Measurements from ENCODE around the gene NCOA1. TPM values are rescaled to one million over a fixed set of nuclear protein-coding genes. Genes with fewer than 3 reads are reported as not detected.

NCOA1 gene
- total and polyA plus RNA-seq, 10 of the 15 experiments (the other 5 are each of a cell fraction or from before 2014, with no cell fraction given) = 1.8 to 35.6 (median 6.1) TPM

GRCh38 chr2:24510771-24511170 is 19.7 kb downstream of the NCOA1 start:
- RAD21 ChIA-PET (ENCODE audit: unreplicated experiment) = no interaction called here
- no peaks in the 10 kb centered on the region; a peak in 1 of 4 replicates for H3K36me3 ChIP-seq (ENCODE audit: control insufficient read depth in 2 of 2, insufficient read depth in 2 of 2, low read length in 1 of 2)
- no peaks in the 10 kb centered on the region for H3K27me3 ChIP-seq (replicated peaks in 1 of 2; ENCODE audit: control insufficient read depth in 2 of 2, insufficient read depth in 2 of 2, low read length in 1 of 2)
- POLR2A ChIA-PET = interaction anchor here (0.6 kb wide), 1 partner anchor 13 kb away, joined by 5 read pairs; no protein-coding TSS in a partner anchor
- FAIRE-seq = no peak
- BruUV-seq (replicated peaks) = no TSS peak
- no peak for TF ChIP-seq ZNF207 (IDR thresholded peaks at IDR 0.05; ENCODE audit: borderline replicate concordance)
- H3K9me3 ChIP-seq (replicated peaks; ENCODE audit: control insufficient read depth, insufficient read depth, low read length) = no peaks in the 10 kb centered on the region
- H3K27ac ChIP-seq (ENCODE audit: control insufficient read depth, insufficient read depth) = peak overlapping the region; percentile 84
- H3K4me3 ChIP-seq = no peak overlapping the region; the same call in 1 of the 2 replicates
- H3K4me2 ChIP-seq (ENCODE audit: control insufficient read depth, insufficient read depth) = peak overlapping the region; percentile 88
- no peaks in the 10 kb centered on the region for H4K20me1 ChIP-seq (ENCODE audit: control insufficient read depth, insufficient read depth)
- no peak overlapping the region for H3K9ac ChIP-seq (ENCODE audit: control insufficient read depth, insufficient read depth, low read length)
- CTCF ChIA-PET = no interaction called here
- in situ Hi-C loops (cut with MboI) (no loop called here), intact Hi-C loops (cut with micrococcal nuclease; ENCODE audit: unreplicated experiment) (no loop called here)
- SMC1A ChIA-PET (ENCODE audit: uncharacterized antibody, unreplicated experiment) = no interaction called here
- H3K79me2 ChIP-seq (ENCODE audit: control insufficient read depth, insufficient read depth, low read length) = peaks cover 69% of the 10 kb centered on the region
- no peak for DNase-seq (ENCODE audit: low read depth, low spot score)
- WGBS (ENCODE audit: insufficient coverage, insufficient replicate concordance, low lambda C conversion rate, missing lambda C conversion rate) = 100% methylated on average over 1 of the region's 1 CpG
- ATAC-seq = no peak
- H3K4me1 ChIP-seq (ENCODE audit: control insufficient read depth, insufficient read depth, low read length) = peaks cover 37% of the 10 kb centered on the region
- no peak overlapping the region for H2AFZ ChIP-seq (ENCODE audit: control insufficient read depth, low read depth, low read length)

DNA sequence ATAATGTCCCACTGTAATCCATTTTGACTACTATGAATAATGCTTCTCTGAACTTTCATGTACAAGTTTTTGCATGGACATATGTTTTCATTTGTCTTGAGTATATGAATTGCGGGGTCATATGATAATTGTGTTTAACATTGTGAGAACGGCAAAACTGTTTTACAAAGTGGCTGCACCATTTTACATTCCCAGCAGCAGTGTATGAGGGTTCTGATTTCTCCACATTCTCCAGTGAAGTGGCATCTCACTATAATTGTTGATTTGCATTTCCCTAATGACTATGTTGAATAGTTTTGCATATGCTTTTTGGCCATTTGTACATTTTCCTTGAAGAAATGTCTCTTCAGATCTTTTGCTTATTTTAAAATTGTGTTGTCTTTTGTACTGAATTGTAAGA is 20.1 kb downstream of the NCOA1 start:
- no peaks in the 10 kb centered on the region for H3K9me3 ChIP-seq (replicated peaks; ENCODE audit: control insufficient read depth, insufficient read depth, low read length)
- intact Hi-C loops (cut with micrococcal nuclease; ENCODE audit: unreplicated experiment) (no loop called here), in situ Hi-C loops (cut with MboI) (no loop called here)
- H3K4me2 ChIP-seq (ENCODE audit: control insufficient read depth, insufficient read depth) = peak overlapping the region; percentile 88; the same call in 1 of the 2 replicates
- 100% methylated on average over 2 of the region's 2 CpGs for WGBS (ENCODE audit: insufficient coverage, insufficient replicate concordance, low lambda C conversion rate, missing lambda C conversion rate)
- H3K27ac ChIP-seq (ENCODE audit: control insufficient read depth, insufficient read depth) = peak overlapping the region; percentile 84
- H3K36me3 ChIP-seq (ENCODE audit: control insufficient read depth in 2 of 2, insufficient read depth in 2 of 2, low read length in 1 of 2) = no peaks in the 10 kb centered on the region
- POLR2A ChIA-PET = no interaction called here
- H3K79me2 ChIP-seq (ENCODE audit: control insufficient read depth, insufficient read depth, low read length) = peaks cover 67% of the 10 kb centered on the region
- no peak overlapping the region for H3K4me3 ChIP-seq
- FAIRE-seq (no peak), ATAC-seq (no peak), DNase-seq (ENCODE audit: low read depth, low spot score) (no peak)
- H2AFZ ChIP-seq (ENCODE audit: control insufficient read depth, low read depth, low read length) = no peak overlapping the region
- peaks cover 37% of the 10 kb centered on the region for H3K4me1 ChIP-seq (ENCODE audit: control insufficient read depth, insufficient read depth, low read length)
- SMC1A ChIA-PET (ENCODE audit: uncharacterized antibody, unreplicated experiment) = interaction anchor here (1.7 to 2.1 kb wide), 3 partner anchors 10 to 101 kb away, joined by 5 to 8 read pairs (median 7); no protein-coding TSS in a partner anchor
- BruUV-seq (replicated peaks) = no TSS peak
- H4K20me1 ChIP-seq (ENCODE audit: control insufficient read depth, insufficient read depth) = no peaks in the 10 kb centered on the region
- RAD21 ChIA-PET (ENCODE audit: unreplicated experiment) = no interaction called here
- H3K9ac ChIP-seq (ENCODE audit: control insufficient read depth, insufficient read depth, low read length) = no peak overlapping the region
- H3K27me3 ChIP-seq (replicated peaks in 1 of 2; ENCODE audit: control insufficient read depth in 2 of 2, insufficient read depth in 2 of 2, low read length in 1 of 2) = no peaks in the 10 kb centered on the region
- CTCF ChIA-PET = interaction anchor here (1.0 kb wide), 1 partner anchor 62 kb away, joined by 3 read pairs; no protein-coding TSS in a partner anchor
- TF ChIP-seq ZNF24 (IDR thresholded peaks at IDR 0.05) (no peak), PBX3 (IDR thresholded peaks at IDR 0.05; ENCODE audit: insufficient replicate concordance, low read depth, low read length) (no peak), SMAD1 (IDR thresholded peaks at IDR 0.05; ENCODE audit: low read depth, partially characterized antibody) (no peak), WRNIP1 (IDR thresholded peaks at IDR 0.05; ENCODE audit: borderline replicate concordance, low read depth, low read length) (no peak), ZSCAN29 (IDR thresholded peaks at IDR 0.05) (no peak), TARDBP (IDR thresholded peaks at IDR 0.05; ENCODE audit: borderline replicate concordance) (no peak), ZBED1 (IDR thresholded peaks at IDR 0.05; ENCODE audit: borderline replicate concordance) (no peak), IKZF1 (conservative IDR thresholded peaks at IDR 0.05) (no peak), MEF2B (IDR thresholded peaks at IDR 0.05; ENCODE audit: partially characterized antibody, poor library complexity, severe bottlenecking) (no peak), CHD1 (IDR thresholded peaks at IDR 0.05; ENCODE audit: low read depth, low read length) (no peak), CREM (IDR thresholded peaks at IDR 0.05; ENCODE audit: low read depth) (no peak), SPI1 (IDR thresholded peaks at IDR 0.05; ENCODE audit: borderline replicate concordance, insufficient read depth, low read depth, low read length) (no peak), POU2F2 (IDR thresholded peaks at IDR 0.05; ENCODE audit: borderline replicate concordance, low read depth, low read length) (no peak), SUZ12 (IDR thresholded peaks at IDR 0.05; ENCODE audit: unreplicated experiment) (no peak), DPF2 (IDR thresholded peaks at IDR 0.05) (no peak)

All from GM12878 (cell line).